Frontal cortex (tissue), 4 donors: ENCODE results near the gene RAB38. TPM values are rescaled to one million over a fixed set of nuclear protein-coding genes. Genes with fewer than 3 reads are reported as not detected.

Source experiments
- DNase-seq, 2 donors: peaks; one replicate each; pipeline ENCODE4 v3.0.0; 2012; ENCODE audit warnings: low spot score in 2 of 2
- FAIRE-seq: peaks from 2 replicates; lab custom pipeline; 2012; peaks lifted over from hg19 to GRCh38; lab: Jason Lieb, UNC
- small RNA-seq: library from RNA; depleted of rRNA; stranded (forward); fragments of <200 nt; gene quantifications from one replicate; pipeline ENCODE3, GENCODE V24; 2014
- total RNA-seq: library from RNA; depleted of rRNA; stranded (reverse); fragments of >200 nt; gene quantifications from one replicate; pipeline ENCODE4 v1.2.3, GENCODE V29; 2014
- donor health status: control.
- donor health status: control.
- donor health status: control.

RAB38 gene
- total RNA-seq, 1 donor from 2014 or later = under 0.01 TPM

DNA sequence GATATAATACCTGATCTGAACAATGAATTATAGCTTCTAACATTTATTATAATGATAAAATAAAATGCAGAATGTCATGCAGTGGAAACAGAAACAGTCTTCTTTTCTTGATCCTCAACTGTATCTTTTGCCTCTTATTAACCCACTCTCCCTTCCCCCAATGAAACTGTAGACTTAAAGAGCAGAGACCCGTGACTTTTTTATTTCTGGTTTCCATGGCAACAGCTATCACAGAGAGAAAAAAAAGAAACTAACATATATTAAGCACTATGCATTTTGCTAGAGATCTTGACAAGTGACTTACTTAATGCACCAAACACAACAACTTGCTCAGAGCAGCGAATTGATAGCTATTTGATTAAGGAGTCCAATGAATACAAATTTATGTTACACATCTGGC lies 69.3 kb downstream of the RAB38 start:
- FAIRE-seq (no peak), DNase-seq (no peak)

DNA sequence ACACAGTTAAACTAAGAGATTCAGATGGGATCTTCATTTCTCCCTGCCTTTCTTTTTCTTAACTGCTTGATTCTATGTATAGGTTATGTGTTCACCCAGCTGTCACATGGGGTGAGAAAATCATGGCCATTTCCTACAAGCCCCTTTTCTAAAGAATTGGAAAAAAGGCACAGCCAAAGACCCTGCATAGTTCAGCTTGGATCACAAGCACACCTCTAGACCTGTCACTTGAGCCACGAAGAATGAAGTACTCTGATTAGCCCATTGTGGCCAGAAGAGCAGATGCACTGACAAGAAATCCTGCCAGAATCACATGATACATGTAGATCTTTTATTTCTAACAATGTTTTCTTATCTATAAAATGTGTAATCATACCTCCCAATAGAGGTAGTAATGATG lies 69.7 kb downstream of the RAB38 start:
- no peak for DNase-seq

DNA sequence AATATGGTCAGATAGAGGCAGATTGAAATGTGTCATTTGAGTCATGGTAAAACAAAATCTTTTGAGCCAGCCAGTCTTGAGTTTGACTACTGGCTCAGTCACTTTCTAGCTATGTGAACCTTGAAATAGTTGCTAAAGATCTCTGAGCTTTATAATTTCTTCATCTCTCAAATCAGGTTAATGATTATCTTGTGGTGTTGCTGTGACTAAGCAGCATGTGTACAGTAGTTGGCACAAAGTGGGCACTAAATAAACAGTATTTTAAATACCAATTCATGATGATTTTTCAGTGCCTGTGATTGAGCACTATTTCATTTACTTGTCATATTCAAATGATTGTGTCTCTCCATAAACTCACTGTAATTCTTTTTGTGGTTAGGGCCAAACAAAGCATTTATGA lies 70.8 kb downstream of the RAB38 start:
- no peak for FAIRE-seq
- DNase-seq = no peak

More for the DNA sequence above, 69.7 kb downstream of the RAB38 start:
- no peak for FAIRE-seq

DNA sequence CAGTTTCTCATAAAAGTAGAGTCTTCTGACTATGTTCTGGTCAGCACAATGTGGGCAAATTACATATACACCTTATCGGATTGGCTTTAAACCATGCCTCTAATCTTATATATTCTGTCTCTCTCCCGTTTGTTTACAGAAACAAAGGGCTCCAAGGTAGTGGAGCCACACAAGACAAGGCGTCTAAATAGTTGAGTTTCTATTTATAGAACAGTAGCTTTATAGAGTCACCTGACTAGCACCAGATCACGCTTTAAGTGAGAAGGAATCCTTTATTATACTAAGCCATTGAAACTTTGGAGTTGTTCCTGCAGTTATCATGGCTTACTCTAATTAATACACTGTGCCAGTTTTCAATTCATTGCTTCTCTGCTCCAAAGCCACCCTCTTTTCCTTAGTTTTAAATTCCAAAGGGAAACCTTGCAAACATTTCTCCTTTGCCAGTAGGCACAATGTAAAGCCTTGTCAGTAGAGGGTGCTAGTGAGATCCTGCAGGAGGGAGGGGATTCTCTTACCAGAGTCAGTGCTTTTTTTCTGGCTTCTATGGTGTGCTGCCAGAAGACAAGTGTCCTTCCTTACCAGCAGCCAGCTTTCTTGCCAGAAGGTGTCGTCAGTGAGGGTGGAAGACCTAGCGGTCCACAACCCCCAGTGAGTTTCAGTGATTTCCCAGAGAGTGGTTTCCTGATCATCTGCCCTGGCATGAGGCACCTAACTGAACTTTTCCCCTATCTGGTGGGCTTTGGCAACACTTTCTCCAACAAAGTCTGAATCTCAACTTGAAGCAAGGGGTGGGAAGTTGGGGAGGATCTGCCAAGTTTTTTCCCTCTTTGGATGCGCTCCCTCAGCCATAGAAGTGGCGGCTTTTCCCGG lies 71.7 kb downstream of the RAB38 start:
- no peak for FAIRE-seq

DNA sequence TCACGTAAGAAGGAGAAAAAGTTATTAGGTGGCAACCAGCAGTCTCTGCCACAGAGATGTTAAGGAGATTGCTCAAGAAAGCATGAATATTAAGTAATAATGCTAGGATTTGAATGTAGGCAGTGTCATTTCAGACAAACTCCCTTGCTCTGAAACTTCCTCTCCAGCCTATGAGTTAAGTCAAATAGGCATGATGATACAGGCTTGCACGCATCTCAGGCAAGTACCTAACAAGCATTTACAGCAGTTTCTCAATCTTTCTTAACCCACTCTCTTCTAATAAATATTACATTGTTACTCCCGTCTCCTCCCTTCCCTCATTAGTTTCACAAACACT lies 72.7 kb downstream of the RAB38 start:
- FAIRE-seq (no peak), DNase-seq (no peak)

More for the DNA sequence above, 71.7 kb downstream of the RAB38 start:
- no peak for DNase-seq

DNA sequence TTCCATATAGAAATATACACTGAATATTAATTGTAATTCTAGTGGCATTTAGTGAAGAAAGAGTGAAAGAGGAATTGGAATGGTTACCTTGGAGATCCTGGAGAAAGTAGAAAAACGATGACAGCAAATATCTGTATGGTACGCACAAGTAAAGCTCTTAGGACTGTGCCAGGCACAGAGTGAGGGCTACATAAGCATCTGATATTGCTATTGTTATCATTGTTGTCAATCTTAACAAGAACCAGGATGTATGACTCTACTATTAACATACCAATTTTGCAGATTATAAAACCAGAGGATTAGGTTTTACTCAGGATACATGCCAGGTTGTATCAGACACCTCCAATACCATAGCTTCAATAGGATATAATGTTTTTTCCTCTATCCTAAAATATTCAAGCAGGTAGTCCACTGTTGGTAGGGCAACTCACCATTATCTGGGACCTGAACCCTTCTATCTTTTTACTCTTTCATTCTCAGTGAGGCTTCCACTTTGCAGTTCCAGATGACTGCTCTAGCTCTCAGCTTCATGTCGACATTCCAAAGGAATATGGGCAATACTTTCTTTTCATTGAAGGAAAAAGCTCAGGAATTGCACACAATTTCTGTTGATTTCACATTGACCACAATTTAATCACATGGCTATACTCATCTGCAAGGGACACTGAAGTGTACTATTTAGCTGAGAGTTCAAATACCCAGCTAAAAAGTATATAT lies 73.2 kb downstream of the RAB38 start:
- no peak for FAIRE-seq
- DNase-seq = no peak

DNA sequence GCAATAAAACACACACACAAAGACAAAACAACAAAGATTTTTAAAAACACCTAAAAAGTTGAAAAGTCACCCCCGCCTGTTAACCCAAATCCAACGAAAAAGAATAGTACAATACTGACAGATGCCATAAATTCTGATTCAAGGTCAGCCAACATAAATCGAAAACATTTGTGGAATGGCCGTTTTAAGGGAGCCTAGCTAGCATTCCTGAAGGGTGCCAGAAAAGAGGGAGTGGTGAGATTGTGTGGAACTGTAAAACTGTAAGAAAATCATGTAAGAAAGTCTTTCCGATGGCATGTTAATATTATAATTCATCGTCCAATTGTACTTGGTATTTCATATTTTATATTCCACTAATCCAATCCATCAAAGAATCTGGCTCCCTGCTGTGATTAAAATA lies 75.1 kb downstream of the RAB38 start:
- DNase-seq = no peak
- FAIRE-seq = no peak

DNA sequence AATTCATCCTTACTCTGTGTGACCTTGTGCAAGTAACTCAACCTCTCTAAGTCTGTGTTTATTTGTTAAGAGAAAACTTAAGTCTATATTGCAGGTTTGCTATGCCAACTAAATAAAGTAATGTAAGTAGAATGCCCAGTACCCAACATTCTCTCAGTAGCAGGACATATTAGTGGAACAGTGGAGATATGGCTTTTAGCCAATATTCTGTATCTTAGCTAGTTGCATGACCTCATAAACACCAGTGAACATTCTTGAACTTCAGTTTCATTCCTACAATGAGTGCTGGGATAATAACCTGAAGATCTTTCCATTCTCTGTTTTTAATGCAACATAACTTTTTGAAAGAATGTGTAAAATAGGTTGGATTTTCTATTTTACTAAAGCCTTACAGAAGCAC lies 77.0 kb downstream of the RAB38 start:
- no peak for FAIRE-seq

DNA sequence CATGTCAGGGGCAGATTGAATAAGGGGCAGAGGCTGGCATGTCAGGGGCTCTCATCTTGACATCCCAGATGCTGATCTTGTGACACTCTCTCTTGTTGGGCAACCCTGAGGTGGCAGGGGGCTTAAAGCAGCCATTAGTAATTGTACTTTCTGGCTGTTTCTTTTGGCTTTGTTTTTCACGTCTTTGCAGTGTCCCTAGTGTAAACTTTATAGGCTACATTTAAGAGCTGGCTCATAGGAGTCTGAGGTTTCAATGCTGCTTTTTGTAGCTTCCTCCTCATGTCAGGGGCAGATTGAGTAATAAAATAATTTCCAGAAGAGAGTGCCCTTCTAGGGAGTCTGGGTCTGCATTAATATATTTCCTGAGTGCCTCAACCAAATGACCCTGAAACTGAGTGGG lies 86.1 kb downstream of the RAB38 start:
- FAIRE-seq = no peak
- DNase-seq = no peak

More for the DNA sequence above, 77.0 kb downstream of the RAB38 start:
- no peak for DNase-seq

DNA sequence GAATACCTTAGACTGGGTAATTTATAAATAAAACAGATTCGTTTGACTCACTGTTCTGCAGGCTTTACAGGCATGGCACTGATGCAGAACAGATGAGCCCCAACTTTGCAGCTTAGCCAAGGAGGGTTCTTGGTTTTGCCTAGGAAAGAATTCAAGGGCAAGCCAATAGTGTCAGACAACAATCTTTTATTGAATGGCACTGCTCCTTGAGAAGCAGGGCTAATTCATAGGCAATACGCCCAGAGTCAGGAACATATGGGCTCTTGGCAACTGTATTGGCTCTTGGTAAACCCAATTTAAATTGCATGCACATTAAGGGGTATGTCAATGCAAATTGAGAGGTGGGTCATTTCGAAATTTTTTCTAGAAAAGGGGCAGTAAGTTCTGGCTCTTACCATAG lies 87.9 kb downstream of the RAB38 start:
- FAIRE-seq (no peak), DNase-seq (no peak)

DNA sequence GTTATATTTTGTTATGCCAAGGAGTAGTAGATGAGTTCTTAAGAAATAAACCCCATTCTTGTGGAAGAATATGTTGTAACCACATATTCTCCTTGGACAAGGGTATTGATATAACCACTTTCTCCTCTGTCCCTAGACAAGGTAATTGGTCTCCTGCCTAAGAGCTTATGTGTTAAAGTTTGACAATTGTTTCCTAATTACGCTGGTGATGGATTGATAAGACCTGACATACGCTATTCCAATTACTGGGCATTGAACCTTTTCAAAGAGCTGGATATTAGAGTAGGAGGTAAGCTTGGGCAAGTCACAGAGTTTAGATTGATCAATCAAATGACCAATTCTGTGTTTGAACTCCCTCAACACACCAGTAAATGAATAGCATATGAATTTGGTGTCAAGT lies 88.9 kb downstream of the RAB38 start:
- DNase-seq (no peak), FAIRE-seq (no peak)

DNA sequence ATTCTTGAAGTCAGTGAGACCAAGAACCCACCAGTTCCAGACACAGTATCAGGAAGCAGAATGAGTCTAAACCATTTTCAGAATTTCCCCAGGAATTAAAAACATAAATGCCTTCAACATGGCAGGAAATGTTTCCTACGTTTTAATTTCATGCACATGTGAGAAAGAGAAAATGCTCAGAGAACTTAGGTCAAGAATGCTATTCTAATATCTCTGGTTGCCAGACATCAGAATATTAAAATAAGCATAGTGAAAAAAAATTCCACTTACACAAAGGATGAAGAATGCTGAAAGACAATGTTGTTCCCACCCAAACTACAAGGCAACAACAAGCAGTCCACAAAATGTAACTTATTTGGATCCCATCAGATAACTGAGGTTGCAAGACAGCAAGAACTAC lies 104.8 kb downstream of the RAB38 start:
- DNase-seq = no peak
- FAIRE-seq = no peak

DNA sequence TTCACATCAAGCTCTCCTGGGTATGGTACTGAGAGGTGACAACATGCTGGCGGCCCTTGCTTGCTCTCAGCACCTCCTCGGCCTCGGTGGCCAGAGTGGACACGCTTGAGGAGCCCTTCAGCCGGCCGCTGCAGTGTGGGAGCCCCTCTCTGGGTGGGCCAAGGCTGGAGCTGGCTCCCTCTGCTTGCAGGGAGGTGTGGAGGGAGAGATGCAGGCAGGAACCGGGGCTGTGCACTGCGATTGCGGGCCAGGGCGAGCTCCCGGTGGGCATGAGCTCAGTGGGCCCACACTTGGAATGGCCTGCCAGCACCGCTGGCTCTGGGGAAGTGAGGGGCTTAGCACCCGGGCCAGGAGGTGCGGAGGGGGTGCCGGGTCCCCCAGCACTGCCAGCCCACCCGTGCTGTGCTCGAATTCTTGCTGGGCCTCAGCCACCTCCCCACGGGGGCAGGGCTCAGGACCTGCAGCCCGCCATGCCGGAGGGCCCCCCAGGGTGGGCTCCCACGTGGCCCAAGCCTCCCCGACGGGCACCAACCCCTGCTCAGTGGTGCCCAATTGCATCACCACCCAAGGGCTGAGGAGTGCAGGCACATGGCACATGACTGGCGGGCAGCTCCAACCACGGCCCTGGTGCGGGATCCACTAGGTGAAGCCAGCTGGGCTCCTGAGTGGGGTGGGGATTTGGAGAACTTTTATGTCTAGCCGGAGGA lies 106.2 kb downstream of the RAB38 start:
- FAIRE-seq = no peak

DNA sequence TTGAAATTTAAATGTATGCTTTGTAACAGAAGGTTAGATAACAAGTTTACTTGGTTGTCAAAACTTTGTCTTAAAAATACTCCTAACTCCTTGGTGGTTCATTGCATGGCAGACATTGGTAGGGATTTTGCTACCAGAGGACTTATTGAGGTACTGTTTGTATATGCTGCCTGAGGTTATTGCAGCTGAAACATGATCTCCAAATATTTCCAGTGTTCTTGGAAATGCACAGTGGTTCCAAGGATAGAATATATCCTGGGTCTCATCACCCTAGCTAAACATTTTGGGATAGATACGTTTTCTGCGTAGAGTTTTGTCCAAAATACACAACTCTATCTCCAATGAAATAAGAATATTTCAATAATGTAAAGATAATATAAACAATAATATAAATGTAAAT lies 109.2 kb downstream of the RAB38 start:
- FAIRE-seq (no peak), DNase-seq (no peak)

More for the DNA sequence above, 106.2 kb downstream of the RAB38 start:
- DNase-seq = no peak

DNA sequence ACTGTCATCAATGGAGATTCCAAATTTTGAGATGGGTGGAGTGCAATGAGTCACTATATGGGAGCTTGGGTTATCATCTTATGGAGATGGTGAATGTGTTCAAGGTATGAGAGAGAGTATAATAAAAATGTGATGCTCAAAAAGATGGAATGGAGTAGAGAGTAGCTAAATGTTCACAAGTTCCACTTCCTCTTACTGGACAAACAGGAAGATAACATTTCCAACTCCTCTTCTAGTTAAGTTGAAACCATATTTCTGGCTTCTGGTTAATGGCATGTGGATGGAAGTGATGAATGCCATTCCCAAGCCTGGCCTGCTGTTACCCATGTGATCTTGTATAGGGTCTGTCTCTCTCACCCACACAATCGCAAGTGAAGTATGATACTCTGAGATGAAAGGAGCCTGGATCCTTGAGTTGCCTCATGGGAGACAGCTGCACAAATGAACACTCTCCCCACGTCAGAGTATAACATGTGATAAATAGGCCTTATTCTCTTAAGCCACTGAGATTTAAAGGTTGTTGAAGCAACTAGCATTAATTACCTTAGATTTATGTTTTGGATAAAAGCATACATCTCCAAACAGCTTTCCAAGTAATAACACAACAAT lies 111.0 kb downstream of the RAB38 start:
- no peak for FAIRE-seq

More for the DNA sequence above, 111.0 kb downstream of the RAB38 start:
- no peak for DNase-seq

Small RNA genes within 50 kb of the gene (small RNA-seq; reads per million reads assigned to genes)
- gene MIR3166 (not detected), gene RF00019 (not detected)

Other genes with a start within 250 kb of the RAB38 start
- gene CTSC, start 162.3 kb upstream of the RAB38 start, total RNA-seq = 11.0 TPM